GM06990 (cell line): ENCODE data around the gene COL3A1.

Source experiments
- DNase-seq: peaks from one replicate; pipeline ENCODE4 v3.0.0-alpha.2; 2011; ENCODE audit not compliant: insufficient read length; ENCODE audit errors: extremely low read depth
- H3K27me3 ChIP-seq: replicated peaks from 2 replicates; pipeline ENCODE4 v1.6.0; 2011; ENCODE audit warnings: low read length; ENCODE audit not compliant: control insufficient read depth, insufficient read depth
- H3K36me3 ChIP-seq: 2 replicates; pipeline ENCODE4 v1.5.1; 2011; ENCODE audit warnings: low read length; ENCODE audit not compliant: control insufficient read depth, insufficient read depth
- H3K4me3 ChIP-seq: replicated peaks from 2 replicates; pipeline ENCODE4 v1.5.1; 2011; ENCODE audit warnings: low read depth, mild to moderate bottlenecking, control low read depth, low read length
- TF ChIP-seq, protein P1 (sequence below): IDR thresholded peaks from 2 replicates; pipeline ENCODE4 v1.5.1; 2011; ENCODE audit warnings: low read length, control low read depth, mild to moderate bottlenecking, inconsistent platforms; ENCODE audit not compliant: insufficient read depth, poor library complexity, severe bottlenecking

Gene COL3A1

DNA sequence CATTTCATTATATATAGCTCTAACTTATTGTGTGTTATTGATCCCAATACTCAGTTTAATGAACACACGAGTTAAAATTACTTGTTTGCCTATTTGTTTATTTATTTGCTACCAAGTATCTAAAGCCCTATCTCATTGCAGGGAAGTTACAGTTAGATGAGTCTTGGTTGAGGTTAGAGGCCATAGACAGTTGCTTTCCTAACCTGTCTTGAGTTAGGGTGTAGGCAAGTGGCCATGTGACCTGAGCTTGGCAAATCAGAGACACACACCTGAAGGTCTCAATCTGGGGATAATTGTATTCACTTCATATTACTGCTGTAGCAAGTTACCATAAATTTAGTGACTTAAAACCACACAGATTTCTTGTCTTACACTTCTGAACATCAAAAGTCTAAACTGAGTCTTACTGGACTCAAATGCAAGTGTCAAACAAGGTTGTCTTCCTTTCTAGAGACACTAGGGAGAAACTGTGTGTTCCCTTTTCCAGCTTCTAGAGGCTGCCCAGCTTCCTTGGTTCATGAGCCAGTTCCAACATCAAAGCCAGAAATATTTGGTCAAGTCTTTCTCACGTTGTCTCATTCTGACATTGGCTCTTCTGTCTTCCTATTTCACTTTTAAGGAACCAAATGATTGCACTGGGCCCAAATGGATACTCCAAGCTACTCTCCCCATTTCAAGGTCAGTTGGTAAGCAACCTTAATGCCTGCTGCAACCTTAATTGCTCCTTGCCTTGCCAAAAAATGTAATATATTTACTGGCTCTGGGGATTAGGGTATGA, 39.7 kb downstream of the COL3A1 start:
- Histone ChIP-seq H3K36me3 (no peaks in the 10 kb centered on the region), H3K4me3 (no peak overlapping the region), H3K27me3 (no peaks in the 10 kb centered on the region)
- DNase-seq, result no peak
- TF ChIP-seq, protein P1, sequence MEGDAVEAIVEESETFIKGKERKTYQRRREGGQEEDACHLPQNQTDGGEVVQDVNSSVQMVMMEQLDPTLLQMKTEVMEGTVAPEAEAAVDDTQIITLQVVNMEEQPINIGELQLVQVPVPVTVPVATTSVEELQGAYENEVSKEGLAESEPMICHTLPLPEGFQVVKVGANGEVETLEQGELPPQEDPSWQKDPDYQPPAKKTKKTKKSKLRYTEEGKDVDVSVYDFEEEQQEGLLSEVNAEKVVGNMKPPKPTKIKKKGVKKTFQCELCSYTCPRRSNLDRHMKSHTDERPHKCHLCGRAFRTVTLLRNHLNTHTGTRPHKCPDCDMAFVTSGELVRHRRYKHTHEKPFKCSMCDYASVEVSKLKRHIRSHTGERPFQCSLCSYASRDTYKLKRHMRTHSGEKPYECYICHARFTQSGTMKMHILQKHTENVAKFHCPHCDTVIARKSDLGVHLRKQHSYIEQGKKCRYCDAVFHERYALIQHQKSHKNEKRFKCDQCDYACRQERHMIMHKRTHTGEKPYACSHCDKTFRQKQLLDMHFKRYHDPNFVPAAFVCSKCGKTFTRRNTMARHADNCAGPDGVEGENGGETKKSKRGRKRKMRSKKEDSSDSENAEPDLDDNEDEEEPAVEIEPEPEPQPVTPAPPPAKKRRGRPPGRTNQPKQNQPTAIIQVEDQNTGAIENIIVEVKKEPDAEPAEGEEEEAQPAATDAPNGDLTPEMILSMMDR, result no peak

DNA sequence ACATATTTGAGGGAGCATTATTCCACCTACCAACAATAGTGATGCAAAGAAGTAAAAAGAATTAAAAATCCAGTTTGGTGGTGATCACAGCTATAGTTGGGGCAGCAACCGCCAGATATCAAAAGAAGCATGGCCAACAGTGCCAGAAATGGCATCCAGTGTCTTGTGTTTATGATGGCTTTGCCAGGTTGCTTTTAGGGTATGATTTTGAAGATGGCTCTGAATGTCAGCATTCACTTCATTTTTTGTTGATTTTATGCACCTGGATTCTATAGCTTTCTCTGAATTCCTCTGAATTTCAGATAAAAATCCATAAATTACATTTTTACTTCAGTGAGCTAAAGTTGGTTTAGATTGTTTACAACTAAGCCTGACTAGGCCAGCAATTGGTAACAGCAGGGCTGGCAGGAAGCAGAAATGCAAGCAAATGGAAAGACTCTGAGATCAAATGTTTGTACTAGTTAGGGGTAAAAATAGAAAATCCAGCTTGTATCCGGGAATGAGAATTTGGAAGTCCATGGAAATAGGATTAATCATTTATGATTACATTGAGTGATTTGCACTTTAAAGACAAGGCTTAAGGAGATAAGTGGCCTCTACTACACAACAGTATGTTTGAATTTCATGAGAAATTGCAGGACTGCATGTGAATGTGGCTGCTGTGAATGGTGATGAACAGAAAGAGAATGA, 40.4 kb downstream of the COL3A1 start:
- TF ChIP-seq, protein P1, result no peak
- DNase-seq, result no peak
- Histone ChIP-seq H3K27me3 (no peaks in the 10 kb centered on the region), H3K36me3 (no peaks in the 10 kb centered on the region), H3K4me3 (no peak overlapping the region)

DNA sequence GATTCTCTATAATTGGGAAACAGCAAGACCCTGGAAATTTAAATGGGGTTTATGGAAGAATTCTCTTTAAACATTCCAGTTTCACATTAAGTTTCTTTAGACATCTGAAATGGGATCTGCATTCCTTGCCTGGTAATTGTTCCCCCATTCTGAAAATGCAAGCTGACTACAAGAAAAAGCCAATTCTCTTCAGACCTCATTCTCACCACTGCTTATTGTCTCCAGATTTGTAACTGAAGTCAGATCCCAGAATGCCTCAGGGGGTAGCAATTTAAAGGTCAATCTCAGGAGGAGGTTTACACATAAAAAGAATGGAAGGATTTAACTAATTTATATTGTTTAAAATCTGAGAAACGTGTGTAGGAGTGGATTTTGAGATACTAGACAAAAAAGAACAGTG, 41.2 kb downstream of the COL3A1 start:
- TF ChIP-seq, protein P1, result no peak
- DNase-seq, result no peak
- Histone ChIP-seq H3K36me3 (no peaks in the 10 kb centered on the region), H3K4me3 (no peak overlapping the region), H3K27me3 (no peaks in the 10 kb centered on the region)

DNA sequence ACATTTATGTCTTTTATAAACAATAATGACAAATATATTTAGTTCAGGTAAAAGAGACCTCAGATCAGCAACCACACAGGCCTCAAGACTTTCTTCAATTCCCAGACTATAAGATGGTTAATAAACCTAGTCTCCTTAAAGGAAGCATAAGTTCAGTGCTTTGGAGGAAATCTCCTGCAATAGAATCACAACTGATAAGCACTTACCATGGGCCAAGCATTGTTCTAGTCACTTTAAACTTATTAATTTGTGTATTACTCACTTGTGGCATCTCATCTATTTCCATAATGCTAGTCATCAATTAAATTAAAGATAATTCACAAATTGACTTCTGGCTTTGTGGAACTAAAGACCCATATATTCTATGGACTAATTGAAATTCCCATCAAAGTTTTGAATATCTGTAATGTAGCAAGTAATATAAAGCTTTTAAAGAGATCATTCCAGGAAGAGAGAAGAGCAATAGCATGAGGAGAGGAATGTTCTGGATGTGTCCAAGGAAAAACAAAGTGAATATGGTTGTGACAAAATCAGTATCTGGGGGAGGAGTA, 42.2 kb downstream of the COL3A1 start:
- DNase-seq, result no peak

GRCh38 chr2:189018631-189019030, 44.5 kb downstream of the COL3A1 start:
- TF ChIP-seq, protein P1, result no peak
- H3K4me3 ChIP-seq, result no peak overlapping the region
- DNase-seq, result no peak
- no peaks in the 10 kb centered on the region for H3K27me3 ChIP-seq
- no peaks in the 10 kb centered on the region for H3K36me3 ChIP-seq

More for the DNA sequence above, 42.2 kb downstream of the COL3A1 start:
- H3K36me3 ChIP-seq, result no peaks in the 10 kb centered on the region
- no peaks in the 10 kb centered on the region for H3K27me3 ChIP-seq
- TF ChIP-seq, protein P1, result no peak
- H3K4me3 ChIP-seq, result no peak overlapping the region
